Measurements from ENCODE around the gene IRF4.
A peak's percentile ranks its signal among the peaks of the same experiment; 100 is the strongest.

IRF4 gene

GRCh38 chr6:412146-412886 lies 20.8 kb downstream of the IRF4 start:
- Mint-ChIP-seq H3K27ac (peak overlapping the region; percentile 83), H3K36me3 (ENCODE audit: low read depth) (peaks cover 16% of the 10 kb centered on the region), H3K9me3 (peaks cover 49% of the 10 kb centered on the region), H3K4me1 (peaks cover 59% of the 10 kb centered on the region), H3K4me3 (peak overlapping the region; percentile 44), H3K27me3 (ENCODE audit: low read depth, poor library complexity) (peaks cover 16% of the 10 kb centered on the region)
- DNase-seq: no peak
- no peak for TF ChIP-seq CTCF (IDR thresholded peaks at IDR 0.05)

- H3K27me3 Mint-ChIP-seq (ENCODE audit: low read depth, poor library complexity): peaks cover 16% of the 10 kb centered on the region
- no peak overlapping the region for H3K4me3 Mint-ChIP-seq
- TF ChIP-seq CTCF (IDR thresholded peaks at IDR 0.05): no peak
- peaks cover 49% of the 10 kb centered on the region for H3K9me3 Mint-ChIP-seq
- H3K4me1 Mint-ChIP-seq: peaks cover 48% of the 10 kb centered on the region
- H3K36me3 Mint-ChIP-seq (ENCODE audit: low read depth): peaks cover 16% of the 10 kb centered on the region
- DNase-seq: no peak
- peak overlapping the region; percentile 31 for H3K27ac Mint-ChIP-seq
Observed at GRCh38 chr6:414447-414846, 22.9 kb downstream of the IRF4 start.

- Mint-ChIP-seq H3K4me1 (peaks cover 42% of the 10 kb centered on the region), H3K27ac (no peak overlapping the region), H3K4me3 (no peak overlapping the region), H3K9me3 (peaks cover 49% of the 10 kb centered on the region), H3K36me3 (ENCODE audit: low read depth) (peaks cover 16% of the 10 kb centered on the region), H3K27me3 (ENCODE audit: low read depth, poor library complexity) (peaks cover 16% of the 10 kb centered on the region)
- no peak for DNase-seq
- TF ChIP-seq CTCF (IDR thresholded peaks at IDR 0.05): no peak
Observed at GRCh38 chr6:415087-415486, 23.5 kb downstream of the IRF4 start.

GRCh38 chr6:421211-421610 lies 29.7 kb downstream of the IRF4 start:
- no peak overlapping the region for H3K4me3 Mint-ChIP-seq
- peaks cover 9% of the 10 kb centered on the region for H3K27me3 Mint-ChIP-seq (ENCODE audit: low read depth, poor library complexity)
- TF ChIP-seq CTCF (IDR thresholded peaks at IDR 0.05): no peak
- H3K27ac Mint-ChIP-seq: no peak overlapping the region
- H3K9me3 Mint-ChIP-seq: peaks cover 41% of the 10 kb centered on the region
- H3K4me1 Mint-ChIP-seq: peaks cover 15% of the 10 kb centered on the region
- no peaks in the 10 kb centered on the region for H3K36me3 Mint-ChIP-seq (ENCODE audit: low read depth)
- no peak for DNase-seq

GRCh38 chr6:422433-423054 lies 31.0 kb downstream of the IRF4 start:
- DNase-seq: no peak
- no peak overlapping the region for H3K27ac Mint-ChIP-seq
- H3K4me3 Mint-ChIP-seq: no peak overlapping the region
- TF ChIP-seq CTCF (IDR thresholded peaks at IDR 0.05): no peak
- H3K36me3 Mint-ChIP-seq (ENCODE audit: low read depth): no peaks in the 10 kb centered on the region
- H3K9me3 Mint-ChIP-seq: peaks cover 37% of the 10 kb centered on the region
- peaks cover 7% of the 10 kb centered on the region for H3K27me3 Mint-ChIP-seq (ENCODE audit: low read depth, poor library complexity)
- H3K4me1 Mint-ChIP-seq: peaks cover 10% of the 10 kb centered on the region
